ENCODE results near the gene OR51M1. TPM values are rescaled to one million over a fixed set of nuclear protein-coding genes. Genes with fewer than 3 reads are reported as not detected.

OR51M1 gene
- polyA plus RNA-seq, 3 donors: not detected

DNA sequence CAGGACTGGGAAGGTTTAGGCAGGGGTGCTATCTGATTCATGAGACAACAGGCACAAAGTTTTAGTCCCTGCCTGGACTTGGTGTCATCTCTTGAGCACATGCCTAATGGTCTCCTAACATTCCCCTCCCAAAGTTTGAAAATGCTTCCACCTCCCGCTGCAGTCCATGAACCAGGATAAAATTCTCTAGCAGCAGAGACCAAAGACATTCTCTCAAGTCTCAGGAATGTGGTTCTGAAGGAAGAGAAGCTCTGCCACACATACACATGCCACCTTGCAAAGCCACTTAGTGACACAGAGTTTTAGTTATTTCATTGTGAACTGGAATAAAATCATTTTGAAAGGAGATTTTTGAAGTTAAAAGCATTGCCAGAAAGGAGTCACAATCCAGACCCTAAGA lies 16.8 kb upstream of the OR51M1 start:
- intact Hi-C loops (cut with micrococcal nuclease): no loop called here
- no peak overlapping the region for H3K9ac ChIP-seq (ENCODE audit: insufficient read depth, low read length, poor library complexity, severe bottlenecking)
- H4K20me1 ChIP-seq (ENCODE audit: insufficient read depth, low read length): no peaks in the 10 kb centered on the region
- H3K27ac Mint-ChIP-seq: no peak overlapping the region
- H3K9me3 ChIP-seq (replicated peaks in 1 of 2; ENCODE audit: control insufficient read depth in 1 of 2, insufficient read depth in 1 of 2, low read length in 2 of 2): no peaks in the 10 kb centered on the region
- peaks cover 0 to 3% (median 0%) of the 10 kb centered on the region in 7 donors for H3K9me3 Mint-ChIP-seq
- TF ChIP-seq, protein P1, sequence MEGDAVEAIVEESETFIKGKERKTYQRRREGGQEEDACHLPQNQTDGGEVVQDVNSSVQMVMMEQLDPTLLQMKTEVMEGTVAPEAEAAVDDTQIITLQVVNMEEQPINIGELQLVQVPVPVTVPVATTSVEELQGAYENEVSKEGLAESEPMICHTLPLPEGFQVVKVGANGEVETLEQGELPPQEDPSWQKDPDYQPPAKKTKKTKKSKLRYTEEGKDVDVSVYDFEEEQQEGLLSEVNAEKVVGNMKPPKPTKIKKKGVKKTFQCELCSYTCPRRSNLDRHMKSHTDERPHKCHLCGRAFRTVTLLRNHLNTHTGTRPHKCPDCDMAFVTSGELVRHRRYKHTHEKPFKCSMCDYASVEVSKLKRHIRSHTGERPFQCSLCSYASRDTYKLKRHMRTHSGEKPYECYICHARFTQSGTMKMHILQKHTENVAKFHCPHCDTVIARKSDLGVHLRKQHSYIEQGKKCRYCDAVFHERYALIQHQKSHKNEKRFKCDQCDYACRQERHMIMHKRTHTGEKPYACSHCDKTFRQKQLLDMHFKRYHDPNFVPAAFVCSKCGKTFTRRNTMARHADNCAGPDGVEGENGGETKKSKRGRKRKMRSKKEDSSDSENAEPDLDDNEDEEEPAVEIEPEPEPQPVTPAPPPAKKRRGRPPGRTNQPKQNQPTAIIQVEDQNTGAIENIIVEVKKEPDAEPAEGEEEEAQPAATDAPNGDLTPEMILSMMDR (IDR thresholded peaks at IDR 0.05): no peak
- H3K4me1 Mint-ChIP-seq: peaks cover 3% of the 10 kb centered on the region
- peaks cover 0 to 4% (median 0%) of the 10 kb centered on the region in 3 donors for H3K27me3 Mint-ChIP-seq (ENCODE audit: low read depth in 3 of 3)
- DNase-seq: no peak
- WGBS (ENCODE audit: insufficient coverage): no CpG with 5 or more reads among the region's 1 CpG
- H3K36me3 Mint-ChIP-seq: no peaks in the 10 kb centered on the region
- no peak overlapping the region for H2AFZ ChIP-seq (ENCODE audit: insufficient read depth, low read depth, low read length, poor library complexity, severe bottlenecking)
- H3K79me2 ChIP-seq (ENCODE audit: insufficient read depth, low read length): no peaks in the 10 kb centered on the region
- no peak overlapping the region for H3K4me3 ChIP-seq (replicated peaks in 1 of 3; ENCODE audit: low read depth in 2 of 3, low read length in 3 of 3)
- H3K27ac ChIP-seq (ENCODE audit: low read depth in 1 of 2, low read length in 2 of 2): no peak overlapping the region
- no peaks in the 10 kb centered on the region for H3K4me1 ChIP-seq (ENCODE audit: control insufficient read depth in 1 of 2, insufficient read depth in 2 of 2, low read length in 2 of 2)
- no peak overlapping the region for H3K4me3 Mint-ChIP-seq
- no peak overlapping the region for H3K4me2 ChIP-seq (replicated peaks; ENCODE audit: extremely low read depth, low read length, poor library complexity, severe bottlenecking)
- no peaks in the 10 kb centered on the region for H3K36me3 ChIP-seq (replicated peaks in 1 of 2; ENCODE audit: control insufficient read depth in 1 of 2, insufficient read depth in 2 of 2, low read length in 2 of 2)
- H3K27me3 ChIP-seq (ENCODE audit: control insufficient read depth in 2 of 2, insufficient read depth in 2 of 2, low read length in 2 of 2): no peaks in the 10 kb centered on the region

DNA sequence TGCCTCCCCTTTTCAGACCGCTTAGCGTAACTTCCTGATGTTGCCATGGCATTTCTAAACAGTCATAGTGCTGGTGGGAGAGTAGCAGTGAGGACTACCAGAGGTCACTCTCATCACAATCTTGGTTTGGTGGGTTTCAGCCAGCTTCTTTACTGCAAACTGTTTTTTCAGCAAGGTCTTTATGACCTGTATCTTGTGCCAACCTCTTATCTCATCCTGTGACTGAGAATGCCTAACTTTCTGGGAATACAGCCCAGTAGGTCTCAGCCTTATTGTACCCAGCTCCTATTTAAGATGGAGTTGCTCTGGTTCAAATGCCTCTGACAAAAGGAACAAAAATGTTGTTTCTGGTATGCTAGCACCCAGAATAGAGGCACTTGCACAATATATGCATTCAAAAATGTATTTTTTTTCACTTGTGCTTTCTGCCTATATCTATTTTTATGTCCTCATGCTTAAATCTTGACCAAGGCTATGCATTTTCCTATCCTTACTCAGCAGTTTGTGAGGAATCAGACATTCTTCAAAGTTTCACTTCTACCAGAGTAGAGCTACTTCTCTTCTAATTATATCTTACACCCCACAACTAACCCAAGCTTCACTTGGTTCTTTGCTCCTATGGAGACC lies 16.1 kb upstream of the OR51M1 start:
- Histone ChIP-seq H3K79me2 (ENCODE audit: insufficient read depth, low read length) (no peaks in the 10 kb centered on the region), H3K4me3 (replicated peaks in 1 of 3; ENCODE audit: low read depth in 2 of 3, low read length in 3 of 3) (no peak overlapping the region), H3K36me3 (replicated peaks in 1 of 2; ENCODE audit: control insufficient read depth in 1 of 2, insufficient read depth in 2 of 2, low read length in 2 of 2) (no peaks in the 10 kb centered on the region), H3K9ac (ENCODE audit: insufficient read depth, low read length, poor library complexity, severe bottlenecking) (no peak overlapping the region), H3K27ac (ENCODE audit: low read depth in 1 of 2, low read length in 2 of 2) (no peak overlapping the region), H2AFZ (ENCODE audit: insufficient read depth, low read depth, low read length, poor library complexity, severe bottlenecking) (no peak overlapping the region), H3K4me1 (ENCODE audit: control insufficient read depth in 1 of 2, insufficient read depth in 2 of 2, low read length in 2 of 2) (no peaks in the 10 kb centered on the region), H4K20me1 (ENCODE audit: insufficient read depth, low read length) (no peaks in the 10 kb centered on the region), H3K4me2 (replicated peaks; ENCODE audit: extremely low read depth, low read length, poor library complexity, severe bottlenecking) (no peak overlapping the region), H3K27me3 (ENCODE audit: control insufficient read depth in 2 of 2, insufficient read depth in 2 of 2, low read length in 2 of 2) (no peaks in the 10 kb centered on the region), H3K9me3 (replicated peaks in 1 of 2; ENCODE audit: control insufficient read depth in 1 of 2, insufficient read depth in 1 of 2, low read length in 2 of 2) (no peaks in the 10 kb centered on the region)
- no CpG with 5 or more reads among the region's 2 CpGs for WGBS (ENCODE audit: insufficient coverage)
- Mint-ChIP-seq H3K4me1 (peaks cover 3% of the 10 kb centered on the region), H3K27me3 (ENCODE audit: low read depth in 3 of 3) (peaks cover 0 to 1% (median 0%) of the 10 kb centered on the region in 3 donors), H3K9me3 (peaks cover 0 to 3% (median 0%) of the 10 kb centered on the region in 7 donors), H3K36me3 (no peaks in the 10 kb centered on the region), H3K27ac (no peak overlapping the region), H3K4me3 (no peak overlapping the region)
- intact Hi-C loops (cut with micrococcal nuclease): no loop called here
- DNase-seq: no peak
- TF ChIP-seq, protein P1 (IDR thresholded peaks at IDR 0.05): no peak

Measured in CD14-positive monocyte (primary cell).